Tibial nerve (tissue), 4 donors: ENCODE data around the gene GJA1. TPM values are rescaled to one million over a fixed set of nuclear protein-coding genes. Genes with fewer than 3 reads are reported as not detected.

Experiments used
- DNase-seq, 2 donors: peaks; one replicate each; pipeline ENCODE4 v3.0.0-alpha.2; 2019; ENCODE audit warnings: low spot score in 2 of 2
- H3K27ac ChIP-seq, 4 donors: fragments of 200-600 bp; sonication (generic) in 3 of 4; one replicate each; pipeline ENCODE4 v1.5.1; 2017 to 2019; ENCODE audit warnings: mild to moderate bottlenecking in 1 of 4
- H3K27me3 ChIP-seq, 2 donors: fragments of 200-600 bp; sonication (generic) in 1 of 2; one replicate each; pipeline versions ENCODE4 v1.5.1 to v1.6.0; 2017 to 2019
- H3K36me3 ChIP-seq, 3 donors: fragments of 200-600 bp; sonication (generic); one replicate each; pipeline ENCODE4 v1.5.1; 2018 to 2019
- H3K4me1 ChIP-seq, 4 donors: fragments of 200-600 bp; sonication (generic) in 3 of 4; one replicate each; pipeline ENCODE4 v1.5.1; 2017 to 2019
- H3K4me3 ChIP-seq, 4 donors: fragments of 200-600 bp; sonication (generic) in 3 of 4; one replicate each; pipeline ENCODE4 v1.5.1; 2017 to 2019; ENCODE audit warnings: mild to moderate bottlenecking in 1 of 4, moderate library complexity in 1 of 4
- H3K9me3 ChIP-seq, 4 donors: fragments of 200-600 bp; sonication (generic) in 3 of 4; one replicate each; pipeline ENCODE4 v1.5.1; 2017 to 2019
- CTCF ChIP-seq, 5 experiments: fragments of 200-600 bp in 3 of 5; fragments of 450-650 bp in 2 of 5; sonication (generic) in 3 of 5; IDR thresholded peaks; one replicate each; pipeline ENCODE4 v1.5.1; 2016 to 2019; ENCODE audit warnings: antibody characterized with exemption in 5 of 5, mild to moderate bottlenecking in 3 of 5, moderate library complexity in 2 of 5
- EP300 ChIP-seq, 2 donors: sonication (generic); formaldehyde crosslinking; IDR thresholded peaks; one replicate each; pipeline ENCODE4 v1.6.1; 2017; ENCODE audit warnings: antibody characterized with exemption in 2 of 2, mild to moderate bottlenecking in 1 of 2
- POLR2A ChIP-seq, 2 donors: fragments of 450-650 bp; IDR thresholded peaks; one replicate each; pipeline ENCODE4 v1.6.1; 2017; ENCODE audit warnings: antibody characterized with exemption in 2 of 2, mild to moderate bottlenecking in 2 of 2, moderate library complexity in 2 of 2
- WGBS, 2 donors: methylation state at CpG; one replicate each; pipeline ENCODE4 v1.1.5; 2018; 5-methylcytosine and 5-hydroxymethylcytosine counted together
- total RNA-seq, 4 donors: library from RNA; depleted of rRNA; stranded (reverse); fragments of >200 nt; gene quantifications; one replicate each; pipeline ENCODE4 v1.1.0, GENCODE V29; 2016

GJA1 gene
- total RNA-seq, 4 donors from 2014 or later, result 37.7 to 44.7 (median 41.6) TPM

GRCh38 chr6:121437851-121438651 lies 2.6 kb downstream of the GJA1 start:
- DNase-seq, result peak; percentile 23 to 47
- Histone ChIP-seq H3K4me3 (peak overlapping the region; percentile 52 to 80 (median 66)), H3K4me1 (peaks cover 0 to 48% (median 4%) of the 10 kb centered on the region in 4 donors), H3K27me3 (no peaks in the 10 kb centered on the region), H3K9me3 (no peaks in the 10 kb centered on the region), H3K36me3 (no peaks in the 10 kb centered on the region), H3K27ac (peak overlapping the region; percentile 70 to 94 (median 82))
- WGBS, 2 donors, result 14 to 16% methylated on average over 18 of the region's 18 CpGs
- TF ChIP-seq CTCF (IDR thresholded peaks at IDR 0.05) (no peak), EP300 (IDR thresholded peaks at IDR 0.05) (no peak), POLR2A (IDR thresholded peaks at IDR 0.05) (no peak)

GRCh38 chr6:121438869-121439268 lies 3.4 kb downstream of the GJA1 start:
- H3K9me3 ChIP-seq, result no peaks in the 10 kb centered on the region
- peaks cover 0 to 54% (median 4%) of the 10 kb centered on the region in 4 donors for H3K4me1 ChIP-seq
- H3K27me3 ChIP-seq, result no peaks in the 10 kb centered on the region
- TF ChIP-seq EP300 (IDR thresholded peaks at IDR 0.05) (no peak), CTCF (IDR thresholded peaks at IDR 0.05) (no peak), POLR2A (IDR thresholded peaks at IDR 0.05) (no peak)
- H3K4me3 ChIP-seq, result peak overlapping the region in 1 of 4 donors; percentile 74
- no peaks in the 10 kb centered on the region for H3K36me3 ChIP-seq
- WGBS, 2 donors, result 69 to 82% methylated on average over 3 of the region's 3 CpGs
- H3K27ac ChIP-seq, result peak overlapping the region in 2 of 4 donors; percentile 91 to 94
- DNase-seq, result no peak

GRCh38 chr6:121439475-121439874 lies 4.0 kb downstream of the GJA1 start:
- Histone ChIP-seq H3K36me3 (no peaks in the 10 kb centered on the region), H3K4me1 (peaks cover 0 to 54% (median 4%) of the 10 kb centered on the region in 4 donors), H3K4me3 (peak overlapping the region in 1 of 4 donors; percentile 10), H3K27ac (peak overlapping the region in 3 of 4 donors; percentile 36 to 94 (median 91)), H3K27me3 (no peaks in the 10 kb centered on the region), H3K9me3 (no peaks in the 10 kb centered on the region)
- TF ChIP-seq POLR2A (IDR thresholded peaks at IDR 0.05) (no peak), CTCF (IDR thresholded peaks at IDR 0.05) (no peak)
- DNase-seq, result no peak

- WGBS, 2 donors, result 21 to 24% methylated on average over 4 of the region's 4 CpGs
- TF ChIP-seq CTCF (IDR thresholded peaks at IDR 0.05), result no peak
- TF ChIP-seq POLR2A (IDR thresholded peaks at IDR 0.05), result no peak
- TF ChIP-seq EP300 (IDR thresholded peaks at IDR 0.05), result no peak
- no peak overlapping the region for H3K4me3 ChIP-seq
- no peaks in the 10 kb centered on the region for H3K27me3 ChIP-seq
- H3K4me1 ChIP-seq, result peaks cover 0 to 50% (median 4%) of the 10 kb centered on the region in 4 donors
- DNase-seq, result no peak
- no peaks in the 10 kb centered on the region for H3K9me3 ChIP-seq
- H3K27ac ChIP-seq, result peak overlapping the region in 2 of 4 donors; percentile 91 to 94
- no peaks in the 10 kb centered on the region for H3K36me3 ChIP-seq
These were observed 4.5 kb downstream of the GJA1 start for GRCh38 chr6:121439926-121440325.

- no peak for TF ChIP-seq POLR2A (IDR thresholded peaks at IDR 0.05)
- 48 to 62% methylated on average over 4 of the region's 4 CpGs for WGBS, 2 donors
- H3K4me3 ChIP-seq, result peak overlapping the region in 1 of 4 donors; percentile 21
- H3K27me3 ChIP-seq, result no peaks in the 10 kb centered on the region
- H3K27ac ChIP-seq, result peak overlapping the region in 3 of 4 donors; percentile 5 to 41 (median 17)
- peaks cover 0 to 45% (median 4%) of the 10 kb centered on the region in 4 donors for H3K4me1 ChIP-seq
- no peak for DNase-seq
- H3K9me3 ChIP-seq, result no peaks in the 10 kb centered on the region
- peaks cover 0 to 7% (median 0%) of the 10 kb centered on the region in 3 donors for H3K36me3 ChIP-seq
These were observed 6.0 kb downstream of the GJA1 start for GRCh38 chr6:121441477-121441876.
